Measurements from ENCODE around the gene PADI1. TPM values are rescaled to one million over a fixed set of nuclear protein-coding genes. Genes with fewer than 3 reads are reported as not detected.

Gene PADI1
- total RNA-seq, 1 donor from 2014 or later = 0.70 TPM

GRCh38 chr1:17258758-17259130 lies 53.8 kb downstream of the PADI1 start:
- TF ChIP-seq CTCF (IDR thresholded peaks at IDR 0.05) = no peak
- Mint-ChIP-seq H3K4me3 (ENCODE audit: unreplicated experiment) (no peak overlapping the region), H3K27ac (ENCODE audit: unreplicated experiment) (no peak overlapping the region), H3K4me1 (ENCODE audit: low read depth) (no peaks in the 10 kb centered on the region), H3K36me3 (ENCODE audit: low read depth) (peaks cover 1% of the 10 kb centered on the region), H3K9me3 (ENCODE audit: low read depth) (peaks cover 6% of the 10 kb centered on the region), H3K27me3 (ENCODE audit: low read depth) (peaks cover 9% of the 10 kb centered on the region)
- DNase-seq (ENCODE audit: low spot score) = no peak

GRCh38 chr1:17259233-17259873 lies 54.4 kb downstream of the PADI1 start:
- peaks cover 9% of the 10 kb centered on the region for H3K27me3 Mint-ChIP-seq (ENCODE audit: low read depth)
- peaks cover 1% of the 10 kb centered on the region for H3K36me3 Mint-ChIP-seq (ENCODE audit: low read depth)
- no peak for TF ChIP-seq CTCF (IDR thresholded peaks at IDR 0.05)
- H3K4me3 Mint-ChIP-seq (ENCODE audit: unreplicated experiment) = no peak overlapping the region
- no peak overlapping the region for H3K27ac Mint-ChIP-seq (ENCODE audit: unreplicated experiment)
- no peaks in the 10 kb centered on the region for H3K4me1 Mint-ChIP-seq (ENCODE audit: low read depth)
- peaks cover 6% of the 10 kb centered on the region for H3K9me3 Mint-ChIP-seq (ENCODE audit: low read depth)
- no peak for DNase-seq (ENCODE audit: low spot score)

- no peaks in the 10 kb centered on the region for H3K4me1 Mint-ChIP-seq (ENCODE audit: low read depth)
- no peak for TF ChIP-seq CTCF (IDR thresholded peaks at IDR 0.05)
- peaks cover 9% of the 10 kb centered on the region for H3K27me3 Mint-ChIP-seq (ENCODE audit: low read depth)
- H3K27ac Mint-ChIP-seq (ENCODE audit: unreplicated experiment) = no peak overlapping the region
- DNase-seq (ENCODE audit: low spot score) = no peak
- peaks cover 6% of the 10 kb centered on the region for H3K9me3 Mint-ChIP-seq (ENCODE audit: low read depth)
- peaks cover 1% of the 10 kb centered on the region for H3K36me3 Mint-ChIP-seq (ENCODE audit: low read depth)
- H3K4me3 Mint-ChIP-seq (ENCODE audit: unreplicated experiment) = no peak overlapping the region
These were observed 55.3 kb downstream of the PADI1 start for GRCh38 chr1:17260264-17260663.

DNA sequence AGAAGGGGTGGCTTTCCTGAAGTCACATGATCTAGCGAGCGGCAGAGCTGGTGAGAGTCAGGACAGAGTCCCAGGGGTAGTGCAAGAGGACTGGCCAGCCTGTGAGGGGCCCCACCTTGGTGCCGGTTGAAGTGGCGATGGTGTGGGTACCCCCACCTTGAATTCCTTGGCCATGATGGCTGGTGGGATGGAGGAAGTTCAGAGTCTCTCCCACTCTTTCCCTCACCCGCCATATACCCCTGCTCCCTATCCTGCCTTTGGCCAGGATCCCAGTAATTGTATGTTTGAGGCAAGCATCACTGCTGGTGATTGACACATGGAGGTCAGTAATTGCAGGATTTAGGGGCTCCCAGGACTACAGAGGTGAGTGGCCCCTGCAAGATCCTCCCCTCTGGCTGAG lies 55.8 kb downstream of the PADI1 start:
- no peak for DNase-seq (ENCODE audit: low spot score)
- Mint-ChIP-seq H3K36me3 (ENCODE audit: low read depth) (peaks cover 1% of the 10 kb centered on the region), H3K4me3 (ENCODE audit: unreplicated experiment) (no peak overlapping the region), H3K27ac (ENCODE audit: unreplicated experiment) (no peak overlapping the region), H3K4me1 (ENCODE audit: low read depth) (no peaks in the 10 kb centered on the region), H3K9me3 (ENCODE audit: low read depth) (peaks cover 6% of the 10 kb centered on the region), H3K27me3 (ENCODE audit: low read depth) (peaks cover 6% of the 10 kb centered on the region)
- TF ChIP-seq CTCF (IDR thresholded peaks at IDR 0.05) = no peak

DNA sequence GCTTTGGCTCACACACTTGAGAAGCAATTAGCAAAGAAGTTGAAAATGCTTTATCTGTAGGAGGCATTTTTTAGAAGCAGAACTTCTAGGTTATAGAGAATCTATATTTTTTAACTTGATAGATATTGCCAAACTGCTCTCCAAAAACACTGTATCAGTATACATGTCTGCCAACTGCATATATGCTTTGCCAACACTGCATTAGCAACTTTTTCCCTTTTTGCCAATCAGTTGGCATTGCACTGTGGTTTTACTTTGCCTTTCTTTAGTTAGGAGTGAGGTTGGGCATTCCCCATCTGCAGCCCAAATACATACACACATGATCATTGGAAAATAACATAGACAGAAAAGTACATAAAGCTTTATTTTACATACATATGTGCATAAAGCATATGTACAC lies 59.0 kb downstream of the PADI1 start:
- Mint-ChIP-seq H3K27ac (ENCODE audit: unreplicated experiment) (no peak overlapping the region), H3K9me3 (ENCODE audit: low read depth) (peaks cover 6% of the 10 kb centered on the region), H3K4me3 (ENCODE audit: unreplicated experiment) (no peak overlapping the region), H3K4me1 (ENCODE audit: low read depth) (no peaks in the 10 kb centered on the region), H3K36me3 (ENCODE audit: low read depth) (peaks cover 1% of the 10 kb centered on the region), H3K27me3 (ENCODE audit: low read depth) (peaks cover 2% of the 10 kb centered on the region)
- no peak for TF ChIP-seq CTCF (IDR thresholded peaks at IDR 0.05)
- no peak for DNase-seq (ENCODE audit: low spot score)

Data from chondrocyte (in vitro differentiated cells).